ENCODE results near the gene ZBTB7C.

The ZBTB7C gene

GRCh38 chr18:48028696-48029095, 380.5 kb downstream of the ZBTB7C start:
- no peak for DNase-seq

- DNase-seq, result no peak
Measured at GRCh38 chr18:48028081-48028480, 381.1 kb downstream of the ZBTB7C start.

- no peak for DNase-seq
Measured at GRCh38 chr18:48027401-48027963, 381.7 kb downstream of the ZBTB7C start.

GRCh38 chr18:48026216-48026615, 383.0 kb downstream of the ZBTB7C start:
- no peak for DNase-seq

- no peak for DNase-seq
Measured at GRCh38 chr18:48024881-48025660, 384.1 kb downstream of the ZBTB7C start.

GRCh38 chr18:48024009-48024512, 385.1 kb downstream of the ZBTB7C start:
- DNase-seq, result no peak

GRCh38 chr18:48023334-48024008, 385.7 kb downstream of the ZBTB7C start:
- DNase-seq, result no peak

GRCh38 chr18:48022531-48023329, 386.5 kb downstream of the ZBTB7C start:
- DNase-seq, result no peak

GRCh38 chr18:48022021-48022420, 387.2 kb downstream of the ZBTB7C start:
- no peak for DNase-seq

GRCh38 chr18:48021273-48021914, 387.8 kb downstream of the ZBTB7C start:
- DNase-seq, result no peak

GRCh38 chr18:48020337-48021250, 388.6 kb downstream of the ZBTB7C start:
- DNase-seq, result no peak

- no peak for DNase-seq
Measured at GRCh38 chr18:48019557-48020325, 389.4 kb downstream of the ZBTB7C start.

GRCh38 chr18:48018851-48019250, 390.3 kb downstream of the ZBTB7C start:
- DNase-seq, result no peak

- DNase-seq, result no peak
Measured at GRCh38 chr18:48017635-48018034, 391.5 kb downstream of the ZBTB7C start.

- no peak for DNase-seq
Measured at GRCh38 chr18:48013162-48013561, 396.0 kb downstream of the ZBTB7C start.

- DNase-seq, result no peak
Measured at GRCh38 chr18:48011926-48012465, 397.2 kb downstream of the ZBTB7C start.

- DNase-seq, result no peak
Measured at GRCh38 chr18:48010264-48010663, 398.9 kb downstream of the ZBTB7C start.

- no peak for DNase-seq
Measured at GRCh38 chr18:48009116-48009745, 400.0 kb downstream of the ZBTB7C start.

- peak in 3 of 4 experiments; percentile 5 to 54 (median 7) for DNase-seq
Measured at GRCh38 chr18:48007955-48008701, 401.1 kb downstream of the ZBTB7C start.
